PC-3 (cell line): Measurements from ENCODE around the gene CCDC14. TPM values are rescaled to one million over a fixed set of nuclear protein-coding genes. Genes with fewer than 3 reads are reported as not detected.

Experiments
- ATAC-seq: fragments of 200-7000 bp; cut with Tn5 transposase; 2 replicates; pipeline ENCODE4 v1.9.1; 2020; ENCODE audit warnings: mild to moderate bottlenecking, moderate library complexity
- BruUV-seq: library from RNA; stranded (reverse); fragments of 400-500 nt; replicated peaks from 2 replicates; lab custom pipeline; 2021; lab: Mats Ljungman, UMichigan
- CTCF ChIA-PET: fragments of 300-600 bp; sonication (Branson Sonifier 250); formaldehyde crosslinking; loops from one replicate; lab custom pipeline; 2022; ENCODE audit warnings: antibody characterized with exemption; lab: Charles Lee
- POLR2A ChIA-PET: fragments of 300-600 bp; sonication (Branson Sonifier 250); formaldehyde crosslinking; loops from one replicate; lab custom pipeline; 2022; ENCODE audit warnings: antibody characterized with exemption; ENCODE audit not compliant: unreplicated experiment; lab: Charles Lee
- DNase-seq: peaks from one replicate; pipeline ENCODE4 v3.0.0-alpha.2; 2015
- H2AFZ ChIP-seq: fragments of 300-600 bp; sonication (generic); 2 replicates; pipeline ENCODE4 v1.6.0; 2016; ENCODE audit warnings: antibody characterized with exemption, low read length
- H3F3A ChIP-seq: fragments of 300-600 bp; sonication (generic); one replicate; pipeline ENCODE4 v1.6.0; 2017; ENCODE audit warnings: antibody characterized with exemption, low read length, control low read depth, mild to moderate bottlenecking; ENCODE audit not compliant: unreplicated experiment
- H3K27ac ChIP-seq: fragments of 300-600 bp; sonication (generic); 2 replicates; pipeline ENCODE4 v1.5.1; 2016; ENCODE audit warnings: mild to moderate bottlenecking, low read length
- H3K27me3 ChIP-seq: fragments of 300-600 bp; sonication (generic); 2 replicates; pipeline ENCODE4 v1.6.1; 2016; ENCODE audit warnings: low read length, mixed read lengths
- H3K36me3 ChIP-seq: fragments of 300-600 bp; sonication (generic); 2 replicates; pipeline ENCODE4 v1.6.1; 2016; ENCODE audit warnings: low read depth, mixed run types, low read length, mixed read lengths
- H3K4me1 ChIP-seq: fragments of 300-600 bp; sonication (generic); 2 replicates; pipeline ENCODE4 v1.5.1; 2016; ENCODE audit warnings: low read length; ENCODE audit not compliant: insufficient read depth
- H3K4me2 ChIP-seq: fragments of 300-600 bp; sonication (generic); 2 replicates; pipeline ENCODE4 v1.6.0; 2016; ENCODE audit warnings: low read length
- H3K4me3 ChIP-seq: fragments of 300-600 bp; sonication (generic); 2 replicates; pipeline ENCODE4 v1.5.1; 2016; ENCODE audit warnings: mild to moderate bottlenecking, low read length, mixed read lengths
- H3K79me2 ChIP-seq: fragments of 300-600 bp; sonication (generic); 2 replicates; pipeline ENCODE4 v1.6.1; 2017; ENCODE audit warnings: low read length, mixed read lengths
- H3K9ac ChIP-seq: fragments of 300-600 bp; sonication (generic); 2 replicates; pipeline ENCODE4 v1.6.0; 2016; ENCODE audit warnings: mild to moderate bottlenecking, low read length
- H3K9me2 ChIP-seq: fragments of 300-600 bp; sonication (generic); replicated peaks from 2 replicates; pipeline ENCODE4 v1.6.1; 2016; ENCODE audit warnings: mixed run types, low read length, mixed read lengths
- H3K9me3 ChIP-seq: fragments of 300-600 bp; sonication (generic); 2 replicates; pipeline ENCODE4 v1.6.1; 2016; ENCODE audit warnings: low read length, mixed read lengths
- H4K20me1 ChIP-seq: fragments of 300-600 bp; sonication (generic); 2 replicates; pipeline ENCODE4 v1.6.1; 2016; ENCODE audit warnings: low read length, mixed read lengths
- EZH2 ChIP-seq: fragments of 300-600 bp; sonication (generic); IDR thresholded peaks from one replicate; pipeline ENCODE4 v1.6.1; 2017; ENCODE audit warnings: antibody characterized with exemption, mild to moderate bottlenecking, low read length; ENCODE audit not compliant: unreplicated experiment
- EZH2phosphoT487 ChIP-seq: fragments of 300-600 bp; sonication (generic); IDR thresholded peaks from 2 replicates; pipeline ENCODE4 v1.6.1; 2018; ENCODE audit warnings: mild to moderate bottlenecking, antibody characterized with exemption, low read length, borderline replicate concordance
- intact Hi-C: fragments of 100-400 bp; cut with micrococcal nuclease; formaldehyde crosslinking; loops from 2 replicates; pipeline ENCODE4 v1.9.0; 2023
- total RNA-seq: library from RNA; depleted of rRNA; stranded (reverse); fragments of >200 nt; gene quantifications from 2 replicates; pipeline ENCODE4 v1.2.3, GENCODE V29; 2014
- TF ChIP-seq, protein P1 (sequence below): fragments of 300-600 bp; sonication (generic); conservative IDR thresholded peaks from 2 replicates; pipeline ENCODE4 v1.5.1; 2017; ENCODE audit warnings: antibody characterized with exemption, low read depth, mild to moderate bottlenecking, low read length

The CCDC14 gene
- total RNA-seq, 1 experiment from 2014 or later = 62.6 TPM

DNA sequence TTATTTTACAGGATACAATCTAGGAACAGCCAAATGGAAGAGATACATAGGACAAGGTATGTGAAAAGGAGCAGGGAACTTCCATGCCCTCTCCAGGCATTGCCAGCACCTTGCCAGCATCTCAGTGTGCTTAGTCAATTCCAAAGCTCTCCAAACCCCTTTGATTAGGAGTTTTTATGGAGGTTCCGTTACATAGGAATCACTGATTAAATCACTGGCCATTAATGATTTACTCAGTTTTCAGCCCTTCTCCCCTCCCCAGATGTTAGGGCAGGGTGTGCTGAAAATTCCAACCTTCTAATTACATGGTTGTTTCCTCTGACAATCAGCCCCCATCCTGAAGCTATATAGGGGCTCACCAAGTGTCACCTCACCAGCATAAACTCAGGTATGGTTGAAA lies 88.4 kb downstream of the CCDC14 start:
- CTCF ChIA-PET = no interaction called here
- H3K79me2 ChIP-seq = no peaks in the 10 kb centered on the region
- no peaks in the 10 kb centered on the region for H3K9me2 ChIP-seq

DNA sequence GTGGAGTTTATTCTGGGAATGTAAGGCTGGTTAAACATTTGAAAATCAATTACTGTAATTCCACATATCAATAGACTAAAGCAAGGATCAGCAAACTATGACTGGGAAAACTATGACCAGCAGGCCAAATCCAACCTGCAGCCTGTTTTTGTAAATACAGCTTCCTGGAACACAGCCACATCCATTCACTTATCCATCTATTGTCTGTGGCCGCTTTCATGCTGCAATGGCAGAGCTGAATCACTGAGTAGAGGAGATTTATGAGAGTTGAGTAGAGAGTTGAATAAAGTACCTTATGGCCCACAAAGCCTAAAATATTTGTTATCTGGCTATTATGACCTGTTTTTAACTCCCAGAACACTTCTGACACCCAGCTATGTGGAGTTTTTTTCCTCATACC lies 89.1 kb downstream of the CCDC14 start:
- Histone ChIP-seq H3K27ac (no peak overlapping the region), H3K4me2 (no peak overlapping the region), H3F3A (no peaks in the 10 kb centered on the region), H3K4me1 (peaks cover 12% of the 10 kb centered on the region), H4K20me1 (no peaks in the 10 kb centered on the region), H3K9ac (no peak overlapping the region), H3K9me2 (no peaks in the 10 kb centered on the region), H3K9me3 (no peaks in the 10 kb centered on the region), H3K27me3 (no peaks in the 10 kb centered on the region), H3K4me3 (no peak overlapping the region), H3K36me3 (no peaks in the 10 kb centered on the region), H2AFZ (no peak overlapping the region), H3K79me2 (no peaks in the 10 kb centered on the region)
- POLR2A ChIA-PET = no interaction called here
- TF ChIP-seq EZH2 (no peak), EZH2phosphoT487 (no peak)
- TF ChIP-seq, protein P1, sequence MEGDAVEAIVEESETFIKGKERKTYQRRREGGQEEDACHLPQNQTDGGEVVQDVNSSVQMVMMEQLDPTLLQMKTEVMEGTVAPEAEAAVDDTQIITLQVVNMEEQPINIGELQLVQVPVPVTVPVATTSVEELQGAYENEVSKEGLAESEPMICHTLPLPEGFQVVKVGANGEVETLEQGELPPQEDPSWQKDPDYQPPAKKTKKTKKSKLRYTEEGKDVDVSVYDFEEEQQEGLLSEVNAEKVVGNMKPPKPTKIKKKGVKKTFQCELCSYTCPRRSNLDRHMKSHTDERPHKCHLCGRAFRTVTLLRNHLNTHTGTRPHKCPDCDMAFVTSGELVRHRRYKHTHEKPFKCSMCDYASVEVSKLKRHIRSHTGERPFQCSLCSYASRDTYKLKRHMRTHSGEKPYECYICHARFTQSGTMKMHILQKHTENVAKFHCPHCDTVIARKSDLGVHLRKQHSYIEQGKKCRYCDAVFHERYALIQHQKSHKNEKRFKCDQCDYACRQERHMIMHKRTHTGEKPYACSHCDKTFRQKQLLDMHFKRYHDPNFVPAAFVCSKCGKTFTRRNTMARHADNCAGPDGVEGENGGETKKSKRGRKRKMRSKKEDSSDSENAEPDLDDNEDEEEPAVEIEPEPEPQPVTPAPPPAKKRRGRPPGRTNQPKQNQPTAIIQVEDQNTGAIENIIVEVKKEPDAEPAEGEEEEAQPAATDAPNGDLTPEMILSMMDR = no peak
- intact Hi-C loops = loop anchor here (10.0 kb wide), 1 partner anchor 217 kb away; no protein-coding TSS in a partner anchor
- ATAC-seq = peak; percentile 25; the same call in 1 of the 2 replicates
- no TSS peak for BruUV-seq
- CTCF ChIA-PET = no interaction called here
- peak; percentile 76 for DNase-seq

More for the DNA sequence above, 88.4 kb downstream of the CCDC14 start:
- Histone ChIP-seq H3K9me3 (no peaks in the 10 kb centered on the region), H3K4me3 (no peak overlapping the region), H3K27ac (no peak overlapping the region), H3K4me2 (no peak overlapping the region), H3K9ac (no peak overlapping the region), H4K20me1 (no peaks in the 10 kb centered on the region), H3K36me3 (no peaks in the 10 kb centered on the region), H3F3A (no peaks in the 10 kb centered on the region), H2AFZ (no peak overlapping the region), H3K4me1 (peaks cover 12% of the 10 kb centered on the region), H3K27me3 (no peaks in the 10 kb centered on the region)
- ATAC-seq = no peak
- TF ChIP-seq EZH2 = no peak
- TF ChIP-seq, protein P1 = no peak
- no peak for TF ChIP-seq EZH2phosphoT487
- no peak for DNase-seq
- intact Hi-C loops = loop anchor here (10.0 kb wide), 1 partner anchor 218 kb away; no protein-coding TSS in a partner anchor
- BruUV-seq = no TSS peak
- POLR2A ChIA-PET = no interaction called here

DNA sequence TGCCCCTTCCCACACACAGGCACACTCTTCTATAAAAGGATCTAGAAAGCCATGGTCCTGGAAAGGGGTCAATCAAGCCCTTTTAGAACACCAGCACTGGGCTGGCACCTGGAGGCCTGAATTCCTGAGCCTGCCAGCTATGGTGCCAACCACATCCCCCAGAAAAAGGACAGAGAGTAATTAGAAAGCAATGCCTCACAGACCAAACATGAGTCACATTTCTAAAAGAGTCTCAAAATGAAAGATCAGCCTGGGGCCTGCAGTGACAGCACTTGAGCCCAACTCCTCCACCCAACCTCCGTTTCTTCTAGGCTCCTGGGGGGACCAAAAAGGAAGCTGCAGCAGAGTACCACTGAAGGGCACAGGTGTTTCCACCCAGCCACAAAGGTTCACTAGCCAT lies 91.0 kb downstream of the CCDC14 start:
- Histone ChIP-seq H3K79me2 (no peaks in the 10 kb centered on the region), H3K4me3 (no peak overlapping the region), H4K20me1 (no peaks in the 10 kb centered on the region), H3K27me3 (no peaks in the 10 kb centered on the region), H3K9ac (no peak overlapping the region), H3K36me3 (no peaks in the 10 kb centered on the region), H3K9me3 (no peaks in the 10 kb centered on the region), H3K4me1 (peaks cover 12% of the 10 kb centered on the region), H3F3A (no peaks in the 10 kb centered on the region), H3K9me2 (no peaks in the 10 kb centered on the region), H3K4me2 (0 out of 2 replicates have a peak overlapping the region, but pooled peaks have one; percentile 21), H2AFZ (peak overlapping the region; percentile 6; the same call in 1 of the 2 replicates), H3K27ac (no peak overlapping the region)
- CTCF ChIA-PET = no interaction called here
- DNase-seq (peak; percentile 76), ATAC-seq (peak; percentile 93)
- TF ChIP-seq EZH2phosphoT487 (no peak), EZH2 (no peak)
- TF ChIP-seq, protein P1 = no peak
- POLR2A ChIA-PET = no interaction called here
- intact Hi-C loops = loop anchor here (10.0 kb wide), 1 partner anchor 215 kb away; no protein-coding TSS in a partner anchor
- no TSS peak for BruUV-seq
